IMR-90 (cell line): ENCODE data around the gene VSTM5. TPM values are rescaled to one million over a fixed set of nuclear protein-coding genes. Genes with fewer than 3 reads are reported as not detected.
A peak's percentile ranks its signal among the peaks of the same experiment; 100 is the strongest.

Experiments used
- ATAC-seq: fragments of 200-7000 bp; cut with Tn5 transposase; 2 replicates; pipeline ENCODE4 v1.9.1; 2020; ENCODE audit warnings: low read depth, mild to moderate bottlenecking, moderate library complexity
- BruUV-seq: library from RNA; stranded (reverse); fragments of 400-500 nt; replicated peaks from 2 replicates; lab custom pipeline; 2021; lab: Mats Ljungman, UMichigan
- CTCF ChIA-PET: fragments of 300-600 bp; formaldehyde crosslinking; extraction: SDS; loops from one replicate; lab custom pipeline; 2021; ENCODE audit warnings: antibody characterized with exemption; lab: Yijun Ruan, JAX
- POLR2A ChIA-PET: fragments of 300-600 bp; sonication (Branson Sonifier 250); formaldehyde crosslinking; loops from one replicate; lab custom pipeline; 2022; ENCODE audit warnings: antibody characterized with exemption; ENCODE audit not compliant: unreplicated experiment; lab: Charles Lee
- DNase-seq: peaks from one replicate; pipeline ENCODE4 v3.0.0; 2013
- H2AFZ ChIP-seq: replicated peaks from 2 replicates; pipeline ENCODE3; 2013; ENCODE audit warnings: low read length, mild to moderate bottlenecking; ENCODE audit not compliant: poor library complexity
- H2AK5ac ChIP-seq: 2 replicates; pipeline ENCODE4 v1.6.1; 2013; ENCODE audit warnings: low read depth, low read length, inconsistent platforms
- H2AK9ac ChIP-seq: replicated peaks from 2 replicates; pipeline ENCODE3; 2013; ENCODE audit warnings: mild to moderate bottlenecking, low read depth, low read length, moderate library complexity; ENCODE audit not compliant: poor library complexity
- H2BK120ac ChIP-seq: 2 replicates; pipeline ENCODE4 v1.6.1; 2013; ENCODE audit warnings: low read depth, low read length, inconsistent platforms
- H2BK15ac ChIP-seq: 3 replicates; pipeline ENCODE4 v1.6.1; 2013; ENCODE audit warnings: low read depth, low read length, inconsistent platforms
- H2BK20ac ChIP-seq: 2 replicates; pipeline ENCODE4 v1.6.1; 2013; ENCODE audit warnings: low read depth, mild to moderate bottlenecking, inconsistent platforms, low read length, moderate library complexity
- H2BK5ac ChIP-seq: 2 replicates; pipeline ENCODE4 v1.6.1; 2013; ENCODE audit warnings: mild to moderate bottlenecking, low read depth, low read length, inconsistent platforms; ENCODE audit not compliant: poor library complexity, severe bottlenecking
- H3K14ac ChIP-seq: replicated peaks from 2 replicates; pipeline ENCODE4 v1.6.1; 2013; ENCODE audit warnings: low read depth, low read length, inconsistent platforms
- H3K18ac ChIP-seq: 2 replicates; pipeline ENCODE4 v1.6.1; 2013; ENCODE audit warnings: low read depth, low read length, control low read depth
- H3K23ac ChIP-seq: 2 replicates; pipeline ENCODE4 v1.6.1; 2013; ENCODE audit warnings: low read depth, low read length, inconsistent platforms
- H3K27ac ChIP-seq: 2 replicates; pipeline ENCODE4 v1.5.1; 2013; ENCODE audit warnings: mild to moderate bottlenecking, control low read depth, low read length; ENCODE audit not compliant: insufficient read depth
- H3K27me3 ChIP-seq: 2 replicates; pipeline ENCODE4 v1.6.1; 2013; ENCODE audit warnings: low read length; ENCODE audit not compliant: control insufficient read depth, insufficient read depth
- H3K36me3 ChIP-seq: 2 replicates; pipeline ENCODE4 v1.6.1; 2013; ENCODE audit warnings: low read length, mixed read lengths; ENCODE audit not compliant: control insufficient read depth, insufficient read depth
- H3K4ac ChIP-seq: 2 replicates; pipeline ENCODE4 v1.6.1; 2013; ENCODE audit warnings: low read depth, low read length, inconsistent platforms
- H3K4me1 ChIP-seq: 2 replicates; pipeline ENCODE4 v1.6.1; 2013; ENCODE audit warnings: low read length, mixed read lengths; ENCODE audit not compliant: control insufficient read depth, insufficient read depth
- H3K4me2 ChIP-seq: 2 replicates; pipeline ENCODE4 v1.6.1; 2013; ENCODE audit warnings: low read depth, mild to moderate bottlenecking, control low read depth, low read length, moderate library complexity
- H3K4me3 ChIP-seq: 2 replicates; pipeline ENCODE4 v1.5.1; 2013; ENCODE audit warnings: low read depth, mild to moderate bottlenecking, control low read depth, low read length, moderate library complexity; ENCODE audit not compliant: insufficient read depth
- H3K56ac ChIP-seq: 2 replicates; pipeline ENCODE4 v1.6.1; 2013; ENCODE audit warnings: low read length, inconsistent platforms; ENCODE audit not compliant: insufficient read depth; ENCODE audit errors: extremely low read depth
- H3K79me1 ChIP-seq, 2 experiments: 2 replicates each; pipeline ENCODE4 v1.6.1; 2013; ENCODE audit warnings: low read length in 2 of 2, inconsistent platforms in 1 of 2, low read depth in 1 of 2
- H3K9ac ChIP-seq: 2 replicates; pipeline ENCODE4 v1.6.1; 2013; ENCODE audit warnings: low read depth, low read length, control low read depth
- H3K9me1 ChIP-seq: 2 replicates; pipeline ENCODE4 v1.6.1; 2013; ENCODE audit warnings: low read length, inconsistent platforms; ENCODE audit not compliant: insufficient read depth
- H3K9me3 ChIP-seq: 2 replicates; pipeline ENCODE4 v1.6.1; 2013; ENCODE audit warnings: low read length; ENCODE audit not compliant: control insufficient read depth, insufficient read depth
- H4K20me1 ChIP-seq: 2 replicates; pipeline ENCODE4 v1.6.1; 2013; ENCODE audit warnings: low read length, inconsistent platforms; ENCODE audit not compliant: insufficient read depth
- H4K5ac ChIP-seq: 2 replicates; pipeline ENCODE4 v1.6.1; 2013; ENCODE audit warnings: mild to moderate bottlenecking, low read depth, low read length, control low read depth
- H4K8ac ChIP-seq, 2 experiments: 2 replicates each; pipeline ENCODE4 v1.6.1; 2013; ENCODE audit warnings: low read depth in 2 of 2, low read length in 2 of 2, control low read depth in 1 of 2, inconsistent platforms in 1 of 2
- H4K91ac ChIP-seq: 2 replicates; pipeline ENCODE4 v1.6.1; 2013; ENCODE audit warnings: low read depth, low read length, inconsistent platforms; ENCODE audit not compliant: insufficient read depth
- CHD1 ChIP-seq: IDR thresholded peaks from 2 replicates; pipeline ENCODE4 v1.6.1; 2012; ENCODE audit warnings: low read depth, low read length, improper control_type of control experiment
- FOS ChIP-seq: fragments of 150-350 bp; IDR thresholded peaks from 2 replicates; pipeline ENCODE4 v1.6.1; 2016; ENCODE audit warnings: low read depth, low read length
- MAZ ChIP-seq: IDR thresholded peaks from 2 replicates; pipeline ENCODE4 v1.6.1; 2012; ENCODE audit warnings: low read depth, mild to moderate bottlenecking, low read length, improper control_type of control experiment, moderate library complexity, borderline replicate concordance
- MXI1 ChIP-seq: IDR thresholded peaks from 2 replicates; pipeline ENCODE4 v1.6.1; 2012; ENCODE audit warnings: low read depth, mild to moderate bottlenecking, low read length, moderate library complexity, borderline replicate concordance
- NFE2L2 ChIP-seq: fragments of 150-350 bp; IDR thresholded peaks from 2 replicates; pipeline ENCODE4 v1.6.1; 2016; ENCODE audit warnings: low read depth, mild to moderate bottlenecking, low read length
- RAD21 ChIP-seq: IDR thresholded peaks from 2 replicates; pipeline ENCODE4 v1.6.1; 2012; ENCODE audit warnings: low read length, improper control_type of control experiment
- RCOR1 ChIP-seq: IDR thresholded peaks from 2 replicates; pipeline ENCODE4 v1.6.1; 2012; ENCODE audit warnings: mild to moderate bottlenecking, low read length, improper control_type of control experiment; ENCODE audit not compliant: insufficient replicate concordance
- RFX5 ChIP-seq: IDR thresholded peaks from 2 replicates; pipeline ENCODE4 v1.8.0; 2012; ENCODE audit warnings: low read depth, mild to moderate bottlenecking, low read length, moderate library complexity
- WGBS, 2 experiments: methylation state at CpG; one replicate each; pipeline versions ENCODE4 v1.1.5 to v1.1.7; 2013; ENCODE audit warnings: missing lambda C conversion rate in 2 of 2; ENCODE audit not compliant: insufficient read length in 1 of 2; ENCODE audit errors: extremely low coverage in 2 of 2; 5-methylcytosine and 5-hydroxymethylcytosine counted together
- dilution Hi-C: fragments of 300-500 bp; cut with HindIII; formaldehyde crosslinking; loops from one replicate; pipeline ENCODE4 v1.14.3; 2018; ENCODE audit warnings: low sequenced_read_pairs; ENCODE audit not compliant: unreplicated experiment
- in situ Hi-C: fragments of 300-500 bp; cut with MboI; formaldehyde crosslinking; loops from 3 replicates; pipeline ENCODE4 v1.14.3; 2019; ENCODE audit warnings: low sequenced_read_pairs, inconsistent platforms, mixed read lengths
- intact Hi-C: fragments of 100-400 bp; cut with micrococcal nuclease; formaldehyde crosslinking; loops from 2 replicates; pipeline ENCODE4 v1.10.0; 2022
- polyA plus RNA-seq, 3 experiments: library from polyadenylated mRNA; depleted of rRNA; stranded (reverse); fragments of >200 nt; gene quantifications; 2 replicates each; pipeline ENCODE4 v1.2.3, GENCODE V29; 2012; ENCODE audit warnings: low replicate concordance in 1 of 3
- total RNA-seq: library from RNA; depleted of rRNA; stranded (reverse); fragments of >200 nt; gene quantifications from 2 replicates; pipeline ENCODE4 v1.2.3, GENCODE V29; 2012

The VSTM5 gene
- total and polyA plus RNA-seq, 2 of the 4 experiments (the other 2 are of a cell fraction), result 0.36 to 0.43 TPM

DNA sequence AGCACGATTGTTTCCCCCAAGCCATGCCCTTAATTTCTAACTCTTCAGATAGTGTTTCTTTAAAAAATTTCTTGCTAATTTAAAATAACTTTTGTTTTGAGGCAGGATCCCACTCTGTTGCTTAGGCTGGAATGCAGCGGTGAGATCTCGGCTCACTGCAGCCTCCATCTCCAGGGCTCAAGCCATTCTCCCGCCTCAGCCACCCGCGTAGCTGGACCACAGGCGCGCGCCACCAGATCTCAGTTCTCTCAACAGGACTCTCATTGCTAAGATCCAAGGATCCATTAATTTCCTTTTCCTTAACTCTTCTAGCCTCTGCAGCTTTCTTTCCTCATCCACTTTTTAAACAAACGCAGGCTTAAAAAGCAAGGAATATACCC, 66.7 kb downstream of the VSTM5 start:
- dilution Hi-C loops, result no loop called here
- Histone ChIP-seq H3K27me3 (no peaks in the 10 kb centered on the region), H3K4me3 (peak overlapping the region; percentile 91), H3K36me3 (peaks cover 3% of the 10 kb centered on the region; the same call in 1 of the 2 replicates), H4K91ac (peak overlapping the region; percentile 71), H3K9ac (peak overlapping the region; percentile 79), H2AFZ (peak overlapping the region; percentile 96), H3K9me1 (peaks cover 4% of the 10 kb centered on the region; the same call in 1 of the 2 replicates), H4K20me1 (peaks cover 35% of the 10 kb centered on the region), H4K8ac (peak overlapping the region; percentile 89 to 92), H3K4me1 (peaks cover 4% of the 10 kb centered on the region; the same call in 1 of the 2 replicates), H2BK15ac (no peak overlapping the region), H3K27ac (peak overlapping the region; percentile 60), H4K5ac (peak overlapping the region; percentile 77; the same call in 1 of the 2 replicates), H3K23ac (no peak overlapping the region), H3K4ac (peak overlapping the region; percentile 66; the same call in 1 of the 2 replicates), H3K4me2 (peak overlapping the region; percentile 69), H3K56ac (peak overlapping the region; percentile 98), H3K79me1 (peaks cover 7 to 14% of the 10 kb centered on the region in 2 experiments; a peak in 2 of 4 replicates), H3K9me3 (no peaks in the 10 kb centered on the region), H2AK5ac (no peak overlapping the region), H3K14ac (peak overlapping the region; percentile 81; the same call in 1 of the 2 replicates), H2BK20ac (no peak overlapping the region), H2BK5ac (peak overlapping the region; percentile 56), H2AK9ac (no peak overlapping the region), H3K18ac (peak overlapping the region; percentile 70; the same call in 1 of the 2 replicates), H2BK120ac (no peak overlapping the region)
- in situ Hi-C loops, result no loop called here
- DNase-seq, result no peak
- TF ChIP-seq MXI1 (no peak), RCOR1 (no peak), MAZ (no peak), NFE2L2 (no peak), RFX5 (no peak), CHD1 (no peak), RAD21 (no peak), FOS (no peak)
- BruUV-seq, result no TSS peak
- POLR2A ChIA-PET, result interaction anchor here (0.6 to 1.3 kb wide), 8 partner anchors 13 to 708 kb away, joined by 3 to 23 read pairs (median 3); no protein-coding TSS in a partner anchor
- CTCF ChIA-PET, result interaction anchor here (0.9 kb wide), 1 partner anchor 18 kb away, joined by 3 read pairs; no protein-coding TSS in a partner anchor
- intact Hi-C loops, result loop anchor here (1.0 kb wide), 1 partner anchor 42 kb away; the partner anchor contains the start of genes C11orf54 and TAF1D
- ATAC-seq, result peak; percentile 64
- WGBS, 2 experiments, result 5% methylated on average over 4 of the region's 10 CpGs; no CpG with 5 or more reads in 1 of the 2 experiments
